Jurkat, Clone E6-1 (cell line): ENCODE measurements around the gene FASTKD3.

Experiments
- DNase-seq: peaks from one replicate; pipeline ENCODE4 v3.0.0-alpha.2; 2011; ENCODE audit warnings: low read depth, low spot score
- H3K4me3 ChIP-seq: 2 replicates; pipeline ENCODE4 v1.5.1; 2011; ENCODE audit warnings: mild to moderate bottlenecking, low read length, control low read depth, moderate library complexity

Gene FASTKD3

GRCh38 chr5:7814816-7815215 lies 54.0 kb downstream of the FASTKD3 start:
- no peak overlapping the region for H3K4me3 ChIP-seq
- DNase-seq, result no peak

- no peak for DNase-seq
- no peak overlapping the region for H3K4me3 ChIP-seq
Measured at GRCh38 chr5:7813576-7813975, 55.3 kb downstream of the FASTKD3 start.

GRCh38 chr5:7813007-7813406 lies 55.8 kb downstream of the FASTKD3 start:
- no peak overlapping the region for H3K4me3 ChIP-seq
- DNase-seq, result no peak

GRCh38 chr5:7811715-7812114 lies 57.1 kb downstream of the FASTKD3 start:
- no peak for DNase-seq
- H3K4me3 ChIP-seq, result no peak overlapping the region
